ENCODE data around the gene MAP2.
"Not testable (repeated sequence)": the region's sequence is repeated elsewhere in the genome, so short reads cannot be mapped to it uniquely, and the experiment has no call there.

MAP2 gene

DNA sequence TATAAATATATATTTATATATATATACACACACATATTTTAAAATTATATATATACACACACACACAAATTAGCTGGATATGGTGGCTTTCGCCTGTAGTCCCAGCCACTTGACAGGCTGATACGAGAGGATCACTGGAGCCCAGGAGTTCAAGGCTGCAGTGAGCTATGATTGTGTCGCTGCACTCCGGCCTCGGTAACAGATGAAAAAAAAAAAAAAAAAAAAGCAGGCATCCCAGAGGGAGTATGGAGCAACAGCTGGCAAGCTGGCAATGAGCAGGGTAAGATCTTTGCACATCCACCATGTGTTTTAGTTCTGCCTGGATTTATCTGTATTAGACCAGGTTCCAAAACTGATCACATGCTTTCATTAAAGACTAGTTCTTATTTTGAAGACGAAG, 170.1 kb downstream of the MAP2 start:
- no peaks in the 10 kb centered on the region for H3K4me1 ChIP-seq (ENCODE audit: control insufficient read depth, insufficient read depth, low read length)
- H3K27ac ChIP-seq (ENCODE audit: low read depth, low read length) = no peak overlapping the region
- H3K36me3 ChIP-seq (ENCODE audit: control insufficient read depth, insufficient read depth, low read length) = no peaks in the 10 kb centered on the region
- H3K9me3 ChIP-seq (ENCODE audit: control insufficient read depth, insufficient read depth, low read length) = no peaks in the 10 kb centered on the region
- no peak overlapping the region for H3K4me3 ChIP-seq (ENCODE audit: low read depth, low read length)
- no peaks in the 10 kb centered on the region for H3K27me3 ChIP-seq (ENCODE audit: control insufficient read depth, insufficient read depth, low read length)
- no peak overlapping the region for H3K9ac ChIP-seq (ENCODE audit: low read depth, low read length)

DNA sequence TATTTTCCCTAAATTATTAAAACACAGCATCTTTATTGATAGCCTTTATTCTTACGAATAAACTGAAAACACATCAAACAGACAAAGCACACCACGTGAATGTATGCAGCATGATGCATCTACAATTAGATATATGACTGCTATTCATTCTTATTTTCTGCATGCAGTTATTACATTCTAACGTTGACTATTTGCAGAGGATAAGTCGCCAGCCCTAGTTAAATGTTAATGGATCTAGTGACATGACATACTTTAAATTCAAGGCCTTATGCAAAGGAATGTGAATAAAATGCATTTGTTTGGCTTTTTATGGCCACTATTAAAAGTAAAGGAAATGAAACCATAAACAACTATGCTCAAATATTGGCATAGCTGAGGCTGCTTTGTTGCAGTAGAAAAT, 172.4 kb downstream of the MAP2 start:
- no peaks in the 10 kb centered on the region for H3K4me1 ChIP-seq (ENCODE audit: control insufficient read depth, insufficient read depth, low read length)
- H3K9me3 ChIP-seq (ENCODE audit: control insufficient read depth, insufficient read depth, low read length) = no peaks in the 10 kb centered on the region
- H3K36me3 ChIP-seq (ENCODE audit: control insufficient read depth, insufficient read depth, low read length) = no peaks in the 10 kb centered on the region
- H3K9ac ChIP-seq (ENCODE audit: low read depth, low read length) = no peak overlapping the region
- H3K27me3 ChIP-seq (ENCODE audit: control insufficient read depth, insufficient read depth, low read length) = no peaks in the 10 kb centered on the region
- no peak overlapping the region for H3K27ac ChIP-seq (ENCODE audit: low read depth, low read length)
- H3K4me3 ChIP-seq (ENCODE audit: low read depth, low read length) = no peak overlapping the region

DNA sequence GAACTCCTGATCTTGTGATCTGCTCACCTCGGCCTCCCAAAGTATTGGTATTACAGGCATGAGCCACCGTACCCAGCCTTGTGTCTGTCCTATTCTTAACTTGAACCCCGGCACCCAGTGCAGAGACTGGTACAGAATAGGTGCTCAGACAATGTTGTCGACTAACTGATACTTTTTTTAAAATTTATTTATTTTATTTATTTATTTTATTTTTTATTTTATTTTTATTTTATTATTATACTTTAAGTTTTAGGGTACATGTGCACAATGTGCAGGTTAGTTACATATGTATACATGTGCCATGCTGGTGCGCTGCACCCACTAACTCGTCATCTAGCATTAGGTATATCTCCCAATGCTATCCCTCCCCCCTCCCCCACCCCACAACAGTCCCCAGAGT, 174.4 kb downstream of the MAP2 start:
- not testable (repeated sequence) for H3K4me1 ChIP-seq (ENCODE audit: control insufficient read depth, insufficient read depth, low read length); H3K4me3 ChIP-seq (ENCODE audit: low read depth, low read length); H3K27me3 ChIP-seq (ENCODE audit: control insufficient read depth, insufficient read depth, low read length); H3K27ac ChIP-seq (ENCODE audit: low read depth, low read length); H3K9ac ChIP-seq (ENCODE audit: low read depth, low read length); H3K36me3 ChIP-seq (ENCODE audit: control insufficient read depth, insufficient read depth, low read length); H3K9me3 ChIP-seq (ENCODE audit: control insufficient read depth, insufficient read depth, low read length)

DNA sequence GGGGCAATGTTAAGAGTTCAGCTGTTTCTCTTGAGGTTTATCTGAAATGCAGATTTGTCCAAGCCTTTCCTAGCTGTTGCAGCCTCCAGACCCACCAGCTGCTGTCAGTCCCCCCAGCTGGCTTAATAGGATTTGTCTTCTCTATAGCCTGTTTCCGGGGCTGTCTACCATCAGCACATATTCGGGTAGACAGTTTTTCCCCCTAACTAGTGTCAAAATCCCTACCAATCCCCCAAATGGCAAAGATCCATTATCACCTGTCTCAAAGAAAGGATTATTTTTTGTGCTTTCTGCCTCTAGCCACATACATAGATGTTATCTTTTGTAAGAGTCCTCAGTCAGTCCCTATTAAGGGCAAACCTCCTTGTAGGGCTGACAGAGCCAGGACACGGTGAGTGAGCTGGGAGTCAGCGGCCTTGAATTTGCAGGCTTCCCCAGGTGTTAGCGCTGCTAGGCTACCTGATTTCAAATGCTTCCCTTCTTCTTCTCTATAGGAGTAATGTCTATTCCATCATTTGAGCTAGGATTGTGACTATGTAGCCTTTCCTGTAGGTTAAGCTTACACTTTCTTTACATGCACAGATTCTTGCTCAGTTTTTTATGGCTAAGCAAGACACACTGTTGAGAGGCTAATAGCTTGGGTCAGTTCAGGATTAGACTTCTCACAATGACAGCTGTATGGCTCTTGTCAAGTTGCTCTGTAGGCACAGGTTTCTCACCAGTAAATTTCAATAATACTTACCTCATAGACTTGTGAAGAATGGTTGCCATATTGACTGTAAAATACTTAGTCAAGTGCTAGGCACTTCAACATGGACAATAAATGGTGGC, 176.7 kb downstream of the MAP2 start:
- Histone ChIP-seq H3K36me3 (ENCODE audit: control insufficient read depth, insufficient read depth, low read length) (no peaks in the 10 kb centered on the region), H3K27ac (ENCODE audit: low read depth, low read length) (no peak overlapping the region), H3K4me1 (ENCODE audit: control insufficient read depth, insufficient read depth, low read length) (no peaks in the 10 kb centered on the region; the same call in 1 of the 2 replicates), H3K9me3 (ENCODE audit: control insufficient read depth, insufficient read depth, low read length) (no peaks in the 10 kb centered on the region), H3K27me3 (ENCODE audit: control insufficient read depth, insufficient read depth, low read length) (no peaks in the 10 kb centered on the region), H3K4me3 (ENCODE audit: low read depth, low read length) (no peak overlapping the region), H3K9ac (ENCODE audit: low read depth, low read length) (no peak overlapping the region)

DNA sequence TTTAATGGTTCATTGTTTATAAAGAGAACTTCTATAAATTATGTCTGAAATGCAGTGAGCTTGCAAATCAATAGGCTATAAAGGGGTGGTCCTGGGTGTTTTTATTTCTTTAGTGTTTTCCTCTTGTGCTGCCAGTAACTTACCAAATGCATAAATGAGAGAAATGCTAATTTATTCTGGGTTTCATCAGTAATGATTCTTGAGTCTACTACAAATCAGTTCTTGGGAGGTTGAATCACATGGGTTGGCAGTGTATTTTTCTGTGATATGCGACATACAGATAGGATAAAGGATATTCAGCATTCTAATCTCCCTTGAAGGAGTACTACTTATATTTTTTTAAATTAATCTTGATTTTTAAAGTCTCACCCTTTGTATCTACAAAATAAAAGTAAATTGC, 177.7 kb downstream of the MAP2 start:
- Histone ChIP-seq H3K9me3 (ENCODE audit: control insufficient read depth, insufficient read depth, low read length) (no peaks in the 10 kb centered on the region), H3K4me1 (ENCODE audit: control insufficient read depth, insufficient read depth, low read length) (no peaks in the 10 kb centered on the region; the same call in 1 of the 2 replicates), H3K36me3 (ENCODE audit: control insufficient read depth, insufficient read depth, low read length) (no peaks in the 10 kb centered on the region), H3K27me3 (ENCODE audit: control insufficient read depth, insufficient read depth, low read length) (no peaks in the 10 kb centered on the region), H3K4me3 (ENCODE audit: low read depth, low read length) (no peak overlapping the region), H3K9ac (ENCODE audit: low read depth, low read length) (no peak overlapping the region), H3K27ac (ENCODE audit: low read depth, low read length) (no peak overlapping the region)

DNA sequence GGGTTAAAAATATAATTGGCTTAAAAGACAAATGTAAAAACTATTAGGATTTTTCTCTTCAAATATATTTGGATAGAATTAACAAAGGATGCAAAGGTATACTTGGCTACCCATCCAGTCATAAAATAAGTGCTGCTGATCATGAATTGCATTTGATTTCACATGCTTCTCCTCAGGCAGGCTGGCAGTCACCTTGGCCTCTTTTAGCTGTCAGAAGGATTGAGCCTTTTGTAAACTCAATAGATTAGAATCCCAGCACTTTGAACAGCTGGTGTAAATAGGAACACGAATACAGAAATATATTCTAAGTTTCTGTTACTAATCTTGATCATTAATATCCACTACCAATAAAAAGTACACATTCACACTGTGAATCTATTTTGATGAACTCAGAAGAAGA, 178.4 kb downstream of the MAP2 start:
- Histone ChIP-seq H3K4me3 (ENCODE audit: low read depth, low read length) (no peak overlapping the region), H3K27me3 (ENCODE audit: control insufficient read depth, insufficient read depth, low read length) (no peaks in the 10 kb centered on the region), H3K9me3 (ENCODE audit: control insufficient read depth, insufficient read depth, low read length) (no peaks in the 10 kb centered on the region), H3K36me3 (ENCODE audit: control insufficient read depth, insufficient read depth, low read length) (no peaks in the 10 kb centered on the region), H3K9ac (ENCODE audit: low read depth, low read length) (no peak overlapping the region), H3K27ac (ENCODE audit: low read depth, low read length) (no peak overlapping the region), H3K4me1 (ENCODE audit: control insufficient read depth, insufficient read depth, low read length) (no peaks in the 10 kb centered on the region; the same call in 1 of the 2 replicates)

DNA sequence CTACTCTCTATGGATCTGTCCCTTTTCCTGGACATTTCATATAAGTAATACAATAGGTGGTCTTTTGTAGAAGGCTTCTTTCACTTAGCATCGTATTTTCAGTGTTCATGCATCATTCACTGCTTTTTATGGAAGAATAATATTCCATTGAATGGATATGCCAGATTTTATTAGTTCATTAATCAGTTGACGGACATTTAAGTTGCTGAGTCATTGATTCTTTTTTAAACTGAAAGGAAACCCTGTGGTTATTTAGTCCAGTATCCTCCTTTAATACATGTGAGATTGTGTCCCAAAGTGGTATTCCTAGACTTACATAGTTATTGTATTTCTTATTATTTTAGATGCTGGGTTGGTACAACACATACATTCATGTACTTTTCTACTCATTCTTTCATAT, 185.7 kb downstream of the MAP2 start:
- Histone ChIP-seq H3K27me3 (ENCODE audit: control insufficient read depth, insufficient read depth, low read length) (no peaks in the 10 kb centered on the region), H3K4me1 (ENCODE audit: control insufficient read depth, insufficient read depth, low read length) (peaks cover 23% of the 10 kb centered on the region), H3K9me3 (ENCODE audit: control insufficient read depth, insufficient read depth, low read length) (no peaks in the 10 kb centered on the region), H3K27ac (ENCODE audit: low read depth, low read length) (no peak overlapping the region), H3K4me3 (ENCODE audit: low read depth, low read length) (no peak overlapping the region), H3K36me3 (ENCODE audit: control insufficient read depth, insufficient read depth, low read length) (no peaks in the 10 kb centered on the region), H3K9ac (ENCODE audit: low read depth, low read length) (no peak overlapping the region)

DNA sequence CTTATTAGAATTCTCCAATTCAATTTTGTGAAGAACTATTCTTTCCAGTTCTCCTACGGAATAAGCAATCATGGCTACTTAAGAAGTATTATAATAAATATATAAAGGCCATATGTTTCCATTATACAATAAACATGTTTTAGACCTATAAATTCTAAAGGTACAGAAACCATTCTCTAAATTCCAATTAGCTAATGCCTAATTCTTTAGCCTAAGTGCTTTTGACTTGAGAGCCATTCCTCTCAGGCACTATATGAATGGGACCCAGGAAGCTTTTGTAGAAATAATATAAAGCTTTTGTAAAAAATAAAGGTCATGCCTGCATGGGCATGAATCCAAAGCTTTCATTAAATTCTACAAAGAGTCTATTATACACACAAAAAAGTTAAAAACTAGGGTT, 186.8 kb downstream of the MAP2 start:
- Histone ChIP-seq H3K9me3 (ENCODE audit: control insufficient read depth, insufficient read depth, low read length) (no peaks in the 10 kb centered on the region), H3K27me3 (ENCODE audit: control insufficient read depth, insufficient read depth, low read length) (no peaks in the 10 kb centered on the region), H3K4me3 (ENCODE audit: low read depth, low read length) (no peak overlapping the region)

DNA sequence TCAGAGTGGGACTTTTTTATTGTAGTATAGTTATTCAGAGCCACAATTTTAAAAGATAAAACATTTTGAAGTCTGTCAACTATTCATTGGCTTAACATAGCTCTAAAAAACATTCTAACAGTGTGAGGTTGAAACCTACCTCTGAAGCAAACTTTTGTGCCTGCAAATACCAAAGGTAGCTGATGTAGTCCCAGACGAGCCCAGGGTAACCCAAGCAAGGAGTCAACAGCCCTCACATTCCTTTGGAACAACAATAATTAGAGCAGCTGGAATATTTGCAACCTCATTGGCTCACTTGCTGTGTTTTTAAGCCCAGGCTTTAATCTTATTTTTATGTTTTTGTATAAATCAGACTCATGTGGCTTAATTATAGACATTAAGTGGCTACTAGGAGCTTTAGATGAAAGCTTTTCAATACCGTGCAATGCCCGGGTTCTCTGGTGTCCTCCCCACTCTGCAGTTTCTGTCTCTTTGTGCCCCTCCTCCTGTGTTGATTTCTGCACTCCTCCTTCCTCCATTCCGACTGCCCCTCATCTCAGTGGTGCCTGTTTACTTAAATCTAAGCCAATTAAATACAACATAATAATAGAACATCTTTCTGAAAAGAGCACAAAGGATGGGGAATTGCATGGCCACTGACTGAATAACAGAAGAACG, 189.9 kb downstream of the MAP2 start:
- Histone ChIP-seq H3K27ac (ENCODE audit: low read depth, low read length) (peak overlapping the region; percentile 91), H3K36me3 (ENCODE audit: control insufficient read depth, insufficient read depth, low read length) (no peaks in the 10 kb centered on the region; the same call in 1 of the 2 replicates), H3K9me3 (ENCODE audit: control insufficient read depth, insufficient read depth, low read length) (peaks cover 11% of the 10 kb centered on the region), H3K4me3 (ENCODE audit: low read depth, low read length) (0 out of 2 replicates have a peak overlapping the region, but pooled peaks have one; percentile 4), H3K27me3 (ENCODE audit: control insufficient read depth, insufficient read depth, low read length) (no peaks in the 10 kb centered on the region), H3K9ac (ENCODE audit: low read depth, low read length) (no peak overlapping the region), H3K4me1 (ENCODE audit: control insufficient read depth, insufficient read depth, low read length) (peaks cover 37% of the 10 kb centered on the region)

More for the DNA sequence above, 186.8 kb downstream of the MAP2 start:
- Histone ChIP-seq H3K27ac (ENCODE audit: low read depth, low read length) (no peak overlapping the region), H3K9ac (ENCODE audit: low read depth, low read length) (no peak overlapping the region), H3K4me1 (ENCODE audit: control insufficient read depth, insufficient read depth, low read length) (peaks cover 34% of the 10 kb centered on the region), H3K36me3 (ENCODE audit: control insufficient read depth, insufficient read depth, low read length) (no peaks in the 10 kb centered on the region)

DNA sequence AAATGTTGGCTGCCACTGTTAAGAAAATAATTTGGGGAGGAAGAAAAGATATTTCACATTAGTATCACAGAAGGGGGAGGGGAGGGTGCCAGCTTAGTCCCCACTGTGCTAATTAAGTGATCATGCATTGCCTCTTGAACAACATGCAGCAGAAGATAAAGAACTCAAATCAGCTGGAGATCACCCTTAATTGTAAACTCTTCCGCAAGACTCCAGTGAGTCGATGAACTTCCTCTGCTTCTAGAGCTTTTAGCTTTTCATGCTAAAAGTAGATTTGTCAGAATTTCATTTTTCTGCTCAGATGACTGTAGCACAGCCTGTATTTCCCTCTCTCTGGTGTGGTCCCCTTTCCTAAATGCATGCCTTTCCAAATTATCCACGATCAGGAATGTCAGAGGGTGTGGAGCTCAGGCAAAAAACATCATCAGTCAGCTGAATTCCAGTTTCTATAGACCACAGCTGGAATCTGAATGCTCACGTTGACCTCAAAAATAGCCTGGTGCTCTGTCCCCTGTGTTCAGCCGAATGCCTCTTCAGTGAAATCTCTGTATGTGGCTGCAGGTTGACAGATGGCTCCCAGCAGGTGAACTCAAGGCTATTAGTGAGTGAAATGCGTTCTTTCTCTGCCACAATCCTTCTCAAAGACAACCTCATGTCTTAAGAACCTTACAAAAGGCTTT, 191.0 kb downstream of the MAP2 start:
- peaks cover 39% of the 10 kb centered on the region for H3K4me1 ChIP-seq (ENCODE audit: control insufficient read depth, insufficient read depth, low read length)
- peak overlapping the region; percentile 91 for H3K27ac ChIP-seq (ENCODE audit: low read depth, low read length)
- H3K36me3 ChIP-seq (ENCODE audit: control insufficient read depth, insufficient read depth, low read length) = no peaks in the 10 kb centered on the region; the same call in 1 of the 2 replicates
- no peak overlapping the region for H3K9ac ChIP-seq (ENCODE audit: low read depth, low read length)
- H3K4me3 ChIP-seq (ENCODE audit: low read depth, low read length) = peak overlapping the region; percentile 18
- peaks cover 11% of the 10 kb centered on the region for H3K9me3 ChIP-seq (ENCODE audit: control insufficient read depth, insufficient read depth, low read length)
- no peaks in the 10 kb centered on the region for H3K27me3 ChIP-seq (ENCODE audit: control insufficient read depth, insufficient read depth, low read length)

DNA sequence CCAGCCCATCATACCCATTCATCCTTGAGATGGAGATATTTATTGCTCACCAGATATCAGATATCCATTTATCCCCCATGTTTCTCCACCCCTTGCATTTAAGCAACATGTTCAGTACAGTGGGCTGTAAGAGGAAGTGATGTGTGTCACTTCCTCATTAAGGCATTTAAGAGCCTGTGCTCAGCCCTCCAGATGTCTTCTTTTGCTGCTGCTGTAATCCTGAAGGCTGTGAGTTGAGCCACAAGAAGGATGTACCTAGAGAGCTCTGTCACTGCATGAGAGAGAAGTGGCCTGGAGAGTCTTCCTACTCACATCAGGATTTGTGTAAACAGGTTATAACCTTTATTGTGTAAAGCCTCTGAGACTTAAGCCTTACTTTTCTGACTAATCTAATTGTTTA, 195.9 kb downstream of the MAP2 start:
- Histone ChIP-seq H3K27me3 (ENCODE audit: control insufficient read depth, insufficient read depth, low read length) (no peaks in the 10 kb centered on the region), H3K9ac (ENCODE audit: low read depth, low read length) (no peak overlapping the region; the same call in 1 of the 2 replicates), H3K36me3 (ENCODE audit: control insufficient read depth, insufficient read depth, low read length) (no peaks in the 10 kb centered on the region; the same call in 1 of the 2 replicates), H3K27ac (ENCODE audit: low read depth, low read length) (no peak overlapping the region), H3K9me3 (ENCODE audit: control insufficient read depth, insufficient read depth, low read length) (peaks cover 11% of the 10 kb centered on the region), H3K4me3 (ENCODE audit: low read depth, low read length) (no peak overlapping the region), H3K4me1 (ENCODE audit: control insufficient read depth, insufficient read depth, low read length) (peaks cover 21% of the 10 kb centered on the region)

Measured in HUES48 (cell line).